T-helper 17 cell (primary cell): Measurements from ENCODE around the gene PTPRN2. TPM values are rescaled to one million over a fixed set of nuclear protein-coding genes. Genes with fewer than 3 reads are reported as not detected.

Source experiments
- ATAC-seq: fragments of 150-1000 bp; cut with Tn5 transposase; 2 replicates; pipeline ENCODE4 v1.10.0; 2021; ENCODE audit warnings: mild to moderate bottlenecking, moderate library complexity
- DNase-seq, 3 donors: peaks; one replicate each; pipeline versions ENCODE4 v3.0.0 to v3.0.0-alpha.2; 2020 to 2021
- H3K9me3 ChIP-seq: one replicate; pipeline ENCODE4 v1.7.0; 2013; ENCODE audit warnings: low read length, mild to moderate bottlenecking; ENCODE audit not compliant: control insufficient read depth, poor library complexity, severe bottlenecking
- H3K27ac Mint-ChIP-seq: one replicate; pipeline ENCODE4 v1.8.0; 2022; ENCODE audit warnings: mild to moderate bottlenecking, moderate library complexity, mixed read lengths
- H3K27me3 Mint-ChIP-seq: one replicate; pipeline ENCODE4 v1.8.0; 2022; ENCODE audit warnings: mixed read lengths
- H3K36me3 Mint-ChIP-seq: one replicate; pipeline ENCODE4 v1.8.0; 2022; ENCODE audit warnings: low read depth, mixed read lengths
- H3K4me1 Mint-ChIP-seq: one replicate; pipeline ENCODE4 v1.8.0; 2022; ENCODE audit warnings: mild to moderate bottlenecking, mixed read lengths
- H3K4me3 Mint-ChIP-seq: one replicate; pipeline ENCODE4 v1.8.0; 2022; ENCODE audit warnings: mild to moderate bottlenecking, moderate library complexity, mixed read lengths
- total RNA-seq, 4 donors: library from RNA in 2 of 4; stranded (reverse) in 2 of 4; gene quantifications; one replicate each; pipeline ENCODE4 v1.2.3 and lab custom pipeline; 2022 to 2026

The PTPRN2 gene
- total RNA-seq, 2 donors from 2014 or later, result 0.42 to 0.57 TPM

DNA sequence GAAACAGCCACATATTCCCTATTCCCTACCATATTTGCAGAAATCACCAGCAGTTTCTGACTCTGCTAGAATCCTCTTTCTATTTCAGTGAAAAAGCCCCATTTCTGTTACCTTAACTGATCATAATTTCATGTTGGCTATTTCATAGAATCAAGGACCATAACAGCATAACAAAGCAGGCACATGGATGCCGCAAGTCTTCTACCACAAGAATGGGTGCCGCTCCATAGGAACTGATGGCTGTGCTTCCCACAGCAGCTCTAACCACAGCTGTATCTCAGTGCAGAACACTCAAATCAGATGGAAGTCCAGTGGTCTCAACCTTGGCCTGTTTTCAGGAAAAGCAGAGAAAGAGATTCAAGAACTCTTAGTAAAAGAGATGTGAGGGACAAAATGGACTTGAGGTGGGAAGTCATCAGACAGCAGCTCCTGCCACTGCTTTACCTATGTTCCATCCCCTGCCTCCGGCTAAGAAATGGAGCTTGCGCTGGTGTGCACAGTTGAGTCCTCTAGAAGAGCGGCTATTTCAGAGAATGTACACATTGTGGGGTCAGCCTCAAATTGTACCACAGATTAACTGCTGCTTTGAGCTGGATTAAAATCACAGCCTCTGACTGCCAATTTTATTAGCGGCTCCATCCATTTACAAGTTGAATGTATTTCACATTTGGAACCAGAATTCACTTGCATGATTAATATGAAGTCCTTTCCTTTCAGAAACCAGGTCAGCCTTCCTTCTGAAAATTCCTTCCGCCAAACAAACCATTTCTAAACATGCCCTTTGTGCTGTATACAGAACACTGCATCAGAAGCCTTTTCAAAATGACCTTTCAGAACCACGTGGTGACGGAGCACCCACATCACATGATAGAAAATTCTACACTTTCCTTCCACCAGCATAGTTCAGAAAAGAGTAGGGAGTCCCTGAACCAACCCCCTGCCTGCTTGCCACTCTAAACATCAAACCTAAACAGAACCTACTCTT lies 7.7 kb downstream of the PTPRN2 start:
- ATAC-seq, result no peak
- Mint-ChIP-seq H3K4me3 (no peak overlapping the region), H3K27ac (no peak overlapping the region), H3K27me3 (peaks cover 22% of the 10 kb centered on the region), H3K4me1 (peaks cover 2% of the 10 kb centered on the region), H3K36me3 (no peaks in the 10 kb centered on the region)
- no peak for DNase-seq
- no peaks in the 10 kb centered on the region for H3K9me3 ChIP-seq

DNA sequence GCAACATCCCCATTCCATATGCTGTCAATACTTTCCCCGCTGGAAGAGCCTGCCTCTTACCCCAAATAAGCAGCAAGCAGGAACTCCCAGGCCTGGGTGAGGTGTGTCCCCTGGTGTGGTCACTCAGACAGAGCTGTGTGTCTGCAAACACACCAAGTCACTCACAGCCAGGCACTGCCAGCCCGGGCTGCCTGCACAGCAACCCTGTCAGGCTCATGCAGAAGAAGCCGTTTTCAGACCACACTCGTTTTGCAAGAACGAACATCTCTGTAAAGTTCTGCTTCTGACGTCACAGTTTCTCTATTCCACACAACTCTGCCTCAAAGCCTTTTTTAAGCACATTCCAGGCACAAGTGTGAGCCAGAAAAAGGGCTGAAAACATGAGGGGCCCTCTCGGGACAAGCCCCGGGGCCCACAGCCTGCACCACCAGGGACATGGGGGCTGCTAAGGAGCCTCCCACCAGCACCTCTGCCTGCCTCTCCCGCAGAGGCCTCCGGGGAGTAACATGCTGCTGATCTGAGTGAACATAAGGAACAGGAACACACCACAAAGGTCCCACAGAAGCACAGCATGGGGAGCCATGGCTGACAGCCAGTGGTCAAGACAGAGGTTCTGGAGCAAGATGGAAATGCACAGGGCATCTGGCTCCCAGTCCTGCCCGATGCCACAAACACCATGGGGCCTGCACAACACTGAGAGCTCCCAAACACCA lies 11.4 kb downstream of the PTPRN2 start:
- no peaks in the 10 kb centered on the region for H3K36me3 Mint-ChIP-seq
- no peak overlapping the region for H3K4me3 Mint-ChIP-seq
- no peaks in the 10 kb centered on the region for H3K4me1 Mint-ChIP-seq
- H3K27ac Mint-ChIP-seq, result no peak overlapping the region
- no peaks in the 10 kb centered on the region for H3K9me3 ChIP-seq
- ATAC-seq (no peak), DNase-seq (no peak)
- H3K27me3 Mint-ChIP-seq, result peaks cover 13% of the 10 kb centered on the region

DNA sequence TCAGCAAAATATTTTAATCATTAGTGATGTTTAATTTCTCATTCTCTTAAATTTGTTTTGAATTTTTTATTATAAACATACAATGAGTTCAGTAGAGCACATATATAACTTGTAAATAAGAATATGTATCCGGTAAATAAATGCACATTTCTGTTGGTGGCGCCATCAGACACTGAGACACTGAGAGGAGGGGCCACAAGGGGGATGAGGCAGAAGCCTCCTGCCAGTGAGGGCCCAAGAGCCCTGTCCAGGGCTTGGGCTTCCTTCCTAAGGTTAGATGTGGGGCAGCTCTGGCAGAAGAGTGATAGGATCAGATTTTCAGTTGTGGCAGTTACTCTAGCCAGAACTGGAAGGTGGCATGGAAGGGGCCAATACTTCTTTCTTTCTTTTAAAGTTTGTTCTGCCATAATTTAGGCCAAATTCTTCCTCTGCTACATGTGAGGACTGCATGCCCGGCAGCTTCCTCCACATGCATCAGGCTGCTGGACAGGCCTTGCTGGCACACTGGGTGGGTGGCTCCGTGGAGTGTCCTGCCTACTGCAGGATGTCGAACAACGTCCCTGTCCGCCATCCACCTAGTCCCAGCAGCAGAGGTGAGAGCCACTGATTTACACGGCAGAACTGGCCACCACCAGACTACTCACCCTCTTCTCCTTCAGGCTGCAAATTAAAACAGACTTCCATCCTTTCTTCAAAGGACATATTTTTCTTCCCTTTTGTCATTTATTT lies 13.2 kb downstream of the PTPRN2 start:
- no peaks in the 10 kb centered on the region for H3K9me3 ChIP-seq
- no peak for DNase-seq
- Mint-ChIP-seq H3K27ac (no peak overlapping the region), H3K4me3 (no peak overlapping the region), H3K36me3 (peaks cover 2% of the 10 kb centered on the region), H3K4me1 (no peaks in the 10 kb centered on the region), H3K27me3 (peaks cover 19% of the 10 kb centered on the region)
- no peak for ATAC-seq

DNA sequence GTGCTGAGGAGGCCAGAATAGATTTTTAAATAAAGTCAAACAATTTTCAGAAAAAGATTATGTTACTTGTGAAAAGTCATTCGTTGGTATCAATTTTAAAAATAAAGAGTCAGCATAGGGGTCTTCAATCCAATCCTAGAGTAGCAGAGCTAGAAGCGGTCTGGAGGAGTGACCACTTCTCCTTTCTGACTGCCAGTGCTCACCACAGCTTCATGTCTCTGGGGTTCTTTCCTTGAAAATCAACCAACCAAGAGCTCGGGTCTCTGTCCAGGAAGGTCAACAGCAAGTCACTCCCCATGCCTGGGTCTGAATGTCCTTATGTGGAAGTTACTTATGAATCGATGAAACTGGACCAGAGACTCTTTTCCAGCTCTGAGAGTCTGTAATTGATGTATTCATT lies 14.3 kb downstream of the PTPRN2 start:
- DNase-seq, result no peak
- Mint-ChIP-seq H3K27me3 (peaks cover 24% of the 10 kb centered on the region), H3K27ac (no peak overlapping the region), H3K4me1 (no peaks in the 10 kb centered on the region), H3K36me3 (peaks cover 2% of the 10 kb centered on the region), H3K4me3 (no peak overlapping the region)
- ATAC-seq, result no peak
- H3K9me3 ChIP-seq, result no peaks in the 10 kb centered on the region

DNA sequence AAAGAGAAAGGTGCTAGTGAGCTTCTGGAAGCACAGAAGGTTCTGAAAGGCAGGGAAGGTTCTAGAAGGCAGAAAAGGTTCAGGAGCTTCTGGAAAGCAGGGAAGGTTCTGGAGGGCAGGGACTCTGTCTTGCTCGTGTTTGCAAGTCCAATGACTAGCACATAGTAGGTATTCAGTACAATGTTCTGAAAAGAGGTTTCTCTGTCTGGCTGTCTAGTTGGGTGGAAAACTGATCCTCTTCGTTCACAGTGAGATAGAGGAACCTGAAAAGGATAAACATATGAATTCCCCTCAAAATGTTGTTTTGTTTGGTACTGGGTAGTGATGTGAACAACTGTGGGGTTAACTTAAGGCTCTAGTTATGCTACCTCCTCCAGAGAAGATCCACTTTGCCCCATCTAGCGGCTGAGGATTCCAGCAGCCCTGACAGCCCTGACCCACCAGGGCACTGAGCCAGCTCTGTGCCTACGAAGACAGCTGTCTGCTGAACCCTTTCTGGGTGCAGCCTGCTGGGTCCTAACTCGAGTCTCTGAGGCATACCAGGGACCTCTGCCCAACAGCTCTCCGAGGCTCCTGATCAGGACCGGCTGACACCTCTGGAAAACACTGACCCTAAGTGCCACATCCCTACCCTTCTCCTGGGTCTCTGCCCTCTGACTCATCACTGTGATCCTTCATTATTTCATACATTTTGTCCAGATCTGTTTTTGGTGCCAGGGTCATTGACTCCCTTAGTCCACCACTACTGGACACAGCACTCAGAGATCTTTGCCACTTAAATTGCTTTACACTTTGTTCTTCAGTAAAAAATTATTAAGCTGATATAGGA lies 15.4 kb downstream of the PTPRN2 start:
- Mint-ChIP-seq H3K4me3 (no peak overlapping the region), H3K27me3 (peaks cover 31% of the 10 kb centered on the region), H3K36me3 (peaks cover 2% of the 10 kb centered on the region), H3K4me1 (no peaks in the 10 kb centered on the region), H3K27ac (no peak overlapping the region)
- H3K9me3 ChIP-seq, result no peaks in the 10 kb centered on the region
- ATAC-seq (no peak), DNase-seq (no peak)

DNA sequence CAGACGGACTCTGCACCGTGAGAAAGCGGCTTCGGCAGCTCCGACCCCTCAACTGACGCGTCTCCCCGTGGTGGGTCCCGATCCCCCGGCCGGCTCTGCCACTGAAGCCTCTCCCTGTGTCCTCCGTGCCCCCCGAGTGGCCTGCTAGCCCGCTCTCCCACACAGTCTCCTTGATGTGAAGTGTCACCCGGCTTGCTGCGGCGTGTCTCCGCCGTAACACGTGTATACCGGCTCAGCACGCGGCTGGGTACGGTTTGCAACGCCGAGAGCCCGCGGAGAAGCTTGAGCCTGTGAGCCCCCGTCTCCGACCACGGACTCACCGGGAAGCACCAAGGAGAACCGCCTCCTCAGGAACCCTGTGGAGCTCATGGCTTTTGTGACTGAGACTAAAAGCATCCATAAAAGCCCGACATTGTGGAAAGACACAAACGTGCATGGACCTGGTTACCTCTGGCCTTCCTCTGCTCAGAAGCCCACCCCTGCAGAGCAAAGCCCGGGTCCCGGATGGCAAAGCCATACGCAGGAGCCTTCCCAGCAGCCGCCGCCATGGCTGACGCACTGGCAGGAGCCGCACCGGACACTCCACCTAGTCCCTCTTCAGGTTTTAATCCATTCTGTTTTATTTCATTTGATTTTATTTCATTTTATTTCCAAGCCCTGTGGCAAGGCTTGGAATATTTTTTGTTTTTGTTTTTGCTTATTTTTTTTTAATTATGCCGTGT lies 17.0 kb downstream of the PTPRN2 start:
- H3K4me1 Mint-ChIP-seq, result no peaks in the 10 kb centered on the region
- H3K27ac Mint-ChIP-seq, result no peak overlapping the region
- DNase-seq, result no peak
- ATAC-seq, result no peak
- H3K4me3 Mint-ChIP-seq, result peak overlapping the region; percentile 52
- peaks cover 35% of the 10 kb centered on the region for H3K27me3 Mint-ChIP-seq
- H3K9me3 ChIP-seq, result no peaks in the 10 kb centered on the region
- H3K36me3 Mint-ChIP-seq, result peaks cover 2% of the 10 kb centered on the region

DNA sequence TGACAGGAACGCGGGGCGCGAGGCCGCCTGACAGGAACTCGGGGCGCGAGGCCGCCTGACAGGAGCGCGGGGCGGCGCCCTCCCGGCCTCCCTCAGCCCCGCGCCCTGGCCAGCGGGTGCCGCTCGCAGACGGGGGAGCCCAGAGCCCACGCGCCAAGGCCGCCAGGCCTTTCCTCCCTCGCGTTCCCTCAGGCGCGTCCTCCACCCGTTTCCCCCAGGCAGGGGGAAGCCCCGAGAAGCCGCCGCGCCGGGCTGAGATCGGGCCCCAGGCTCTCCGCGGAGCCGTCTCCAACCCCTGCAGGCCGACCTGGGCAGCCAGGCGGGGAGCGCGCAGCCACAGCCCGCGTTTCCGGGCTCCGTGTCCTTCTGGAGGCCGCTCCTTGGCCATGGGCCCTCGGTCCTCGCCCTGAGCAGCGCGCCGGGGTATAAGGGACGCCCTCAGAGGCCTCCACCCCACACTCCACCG lies 17.7 kb downstream of the PTPRN2 start:
- no peak overlapping the region for H3K4me3 Mint-ChIP-seq
- peaks cover under 1% of the 10 kb centered on the region for H3K4me1 Mint-ChIP-seq
- H3K9me3 ChIP-seq, result no peaks in the 10 kb centered on the region
- no peak overlapping the region for H3K27ac Mint-ChIP-seq
- DNase-seq (no peak), ATAC-seq (no peak)
- peaks cover 39% of the 10 kb centered on the region for H3K27me3 Mint-ChIP-seq
- peaks cover 2% of the 10 kb centered on the region for H3K36me3 Mint-ChIP-seq

DNA sequence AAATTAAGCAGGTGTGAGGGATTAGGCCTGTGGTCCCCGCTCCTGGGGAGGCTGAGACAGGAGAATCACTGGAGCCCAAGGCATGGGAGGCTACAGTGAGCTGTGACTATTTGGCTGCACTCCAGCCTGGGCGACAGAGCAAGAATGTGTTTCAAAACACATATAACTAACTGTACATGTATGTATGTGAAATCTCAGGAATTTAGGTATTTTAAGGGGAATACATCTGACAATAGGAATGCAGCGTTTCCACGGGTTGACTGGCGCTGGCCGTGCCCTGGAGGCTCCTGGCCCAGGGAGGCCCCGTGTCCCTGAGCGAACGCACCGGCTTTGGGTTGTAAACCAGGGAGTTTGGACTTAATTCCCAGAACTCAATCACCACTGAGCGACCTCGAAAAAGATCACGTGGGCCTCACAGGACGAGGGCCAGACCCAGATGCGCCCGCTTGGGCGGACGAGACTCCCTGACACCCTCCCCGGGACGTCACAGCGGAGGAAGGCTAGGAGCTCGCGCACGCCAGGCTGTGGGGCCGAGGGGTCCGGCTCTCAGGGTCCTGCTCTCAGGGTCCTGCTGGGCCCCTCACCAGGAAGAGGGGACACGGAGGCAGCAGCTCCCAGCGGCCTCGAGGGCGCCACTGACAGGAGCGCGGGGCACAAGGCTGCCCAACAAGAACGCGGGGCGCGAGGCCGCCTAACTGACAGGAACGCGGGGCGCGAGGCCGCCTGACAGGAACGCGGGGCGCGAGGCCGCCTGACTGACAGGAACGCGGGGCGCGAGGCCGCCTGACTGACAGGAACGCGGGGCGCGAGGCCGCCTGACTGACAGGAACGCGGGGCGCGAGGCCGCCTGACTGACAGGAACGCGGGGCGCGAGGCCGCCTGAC lies 18.4 kb downstream of the PTPRN2 start:
- Mint-ChIP-seq H3K27me3 (peaks cover 46% of the 10 kb centered on the region), H3K4me1 (peaks cover 2% of the 10 kb centered on the region), H3K36me3 (peaks cover 2% of the 10 kb centered on the region), H3K27ac (no peak overlapping the region), H3K4me3 (no peak overlapping the region)
- DNase-seq (no peak), ATAC-seq (no peak)
- no peaks in the 10 kb centered on the region for H3K9me3 ChIP-seq

DNA sequence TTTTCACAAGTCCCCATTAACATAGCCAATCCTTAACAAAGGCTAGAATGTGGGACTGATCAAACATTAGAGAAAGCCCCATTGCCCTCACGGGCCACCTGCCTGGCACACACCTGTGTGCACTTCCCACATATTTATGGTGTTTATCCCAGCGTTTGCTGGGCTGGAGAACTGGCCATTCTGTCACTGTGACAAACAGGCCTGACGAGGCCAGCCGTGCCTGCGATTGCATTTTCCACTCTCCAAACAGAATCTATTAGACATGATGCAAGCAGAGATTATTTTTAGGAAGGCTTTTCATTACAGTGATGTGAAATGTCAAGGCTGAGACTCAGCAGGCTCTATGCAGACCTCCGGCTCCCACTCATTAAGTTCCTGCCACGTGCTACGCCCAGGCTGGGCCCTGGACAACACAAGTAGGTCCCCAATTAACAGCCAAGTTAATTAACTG lies 20.4 kb downstream of the PTPRN2 start:
- no peak overlapping the region for H3K4me3 Mint-ChIP-seq
- peaks cover 57% of the 10 kb centered on the region for H3K27me3 Mint-ChIP-seq
- H3K36me3 Mint-ChIP-seq, result peaks cover 2% of the 10 kb centered on the region
- no peak overlapping the region for H3K27ac Mint-ChIP-seq
- no peak for DNase-seq
- H3K4me1 Mint-ChIP-seq, result peaks cover 2% of the 10 kb centered on the region
- H3K9me3 ChIP-seq, result no peaks in the 10 kb centered on the region
- ATAC-seq, result no peak

DNA sequence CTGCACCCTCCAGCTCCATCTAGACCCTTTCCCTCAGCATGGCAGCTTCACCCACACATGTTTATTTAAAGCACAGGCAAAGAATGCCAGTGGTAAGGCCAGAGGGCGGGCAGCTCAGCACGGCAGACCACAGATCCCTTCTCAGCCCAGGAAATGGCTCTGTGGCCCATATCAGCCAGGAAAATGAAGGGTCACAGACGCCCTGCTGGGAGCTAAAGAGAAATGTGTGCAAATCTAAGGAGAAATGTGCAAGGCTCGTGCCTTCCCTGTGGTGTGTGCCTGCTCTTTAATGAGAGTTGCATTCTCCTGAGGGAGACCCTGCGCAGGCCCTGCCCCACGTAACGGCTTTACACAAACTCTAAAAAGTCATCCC lies 23.0 kb downstream of the PTPRN2 start:
- ATAC-seq, result no peak
- H3K9me3 ChIP-seq, result no peaks in the 10 kb centered on the region
- H3K27me3 Mint-ChIP-seq, result peaks cover 63% of the 10 kb centered on the region
- no peak overlapping the region for H3K27ac Mint-ChIP-seq
- H3K4me1 Mint-ChIP-seq, result peaks cover 2% of the 10 kb centered on the region
- DNase-seq, result no peak
- no peak overlapping the region for H3K4me3 Mint-ChIP-seq
- no peaks in the 10 kb centered on the region for H3K36me3 Mint-ChIP-seq

DNA sequence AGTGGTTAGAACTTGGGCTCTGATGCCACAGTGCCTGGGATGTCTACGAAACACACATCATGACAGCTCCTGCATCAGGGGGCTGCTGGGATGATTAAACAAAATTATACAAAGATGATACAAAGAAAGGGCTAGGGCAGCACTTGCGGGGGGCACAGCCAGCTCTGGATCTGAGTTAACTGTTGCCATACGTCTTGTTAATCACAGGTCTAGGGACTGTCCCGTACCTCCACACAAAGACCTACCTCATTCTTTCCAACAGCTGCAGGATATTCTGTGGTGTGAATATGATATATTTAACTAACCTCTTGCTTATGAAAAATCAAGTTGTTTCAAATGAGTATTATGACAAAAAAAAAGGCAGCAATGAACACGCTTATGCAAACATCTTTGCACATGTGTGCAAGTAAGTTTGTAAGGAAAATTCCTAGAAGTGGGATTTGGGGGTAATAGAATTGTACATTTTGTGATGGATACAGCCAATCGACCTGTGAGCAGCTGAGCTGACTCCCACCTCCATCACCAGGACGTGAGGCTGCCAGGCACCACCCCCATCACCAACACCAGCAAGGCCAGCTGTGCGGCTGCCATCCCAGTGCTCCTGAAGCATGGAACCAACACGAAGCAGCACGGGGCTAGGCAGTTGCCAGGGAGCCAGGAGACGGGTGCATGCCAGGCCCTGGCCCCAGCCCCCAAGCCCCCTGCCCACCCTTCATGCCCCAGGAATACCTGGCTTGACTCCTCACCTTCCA lies 23.5 kb downstream of the PTPRN2 start:
- DNase-seq (no peak), ATAC-seq (no peak)
- no peaks in the 10 kb centered on the region for H3K36me3 Mint-ChIP-seq
- peaks cover 5% of the 10 kb centered on the region for H3K4me1 Mint-ChIP-seq
- H3K27me3 Mint-ChIP-seq, result peaks cover 62% of the 10 kb centered on the region
- no peak overlapping the region for H3K27ac Mint-ChIP-seq
- H3K4me3 Mint-ChIP-seq, result no peak overlapping the region
- no peaks in the 10 kb centered on the region for H3K9me3 ChIP-seq
